Measurements from ENCODE around the gene ACVR1. TPM values are rescaled to one million over a fixed set of nuclear protein-coding genes. Genes with fewer than 3 reads are reported as not detected.

The ACVR1 gene
- total RNA-seq, 1 donor from 2014 or later, result 36.3 TPM

GRCh38 chr2:157876786-157877138, 632 bp upstream of the ACVR1 start:
- Mint-ChIP-seq H3K4me3 (ENCODE audit: unreplicated experiment) (peak overlapping the region; percentile 90), H3K36me3 (ENCODE audit: unreplicated experiment) (no peaks in the 10 kb centered on the region), H3K4me1 (ENCODE audit: low read depth, unreplicated experiment) (peaks cover 8% of the 10 kb centered on the region), H3K27ac (ENCODE audit: unreplicated experiment) (peak overlapping the region; percentile 62), H3K9me3 (ENCODE audit: unreplicated experiment) (peaks cover 4% of the 10 kb centered on the region), H3K27me3 (ENCODE audit: unreplicated experiment) (peaks cover 2% of the 10 kb centered on the region)
- no peak for TF ChIP-seq CTCF (IDR thresholded peaks at IDR 0.05; ENCODE audit: partially characterized antibody, unreplicated experiment)
- no peak for DNase-seq

DNA sequence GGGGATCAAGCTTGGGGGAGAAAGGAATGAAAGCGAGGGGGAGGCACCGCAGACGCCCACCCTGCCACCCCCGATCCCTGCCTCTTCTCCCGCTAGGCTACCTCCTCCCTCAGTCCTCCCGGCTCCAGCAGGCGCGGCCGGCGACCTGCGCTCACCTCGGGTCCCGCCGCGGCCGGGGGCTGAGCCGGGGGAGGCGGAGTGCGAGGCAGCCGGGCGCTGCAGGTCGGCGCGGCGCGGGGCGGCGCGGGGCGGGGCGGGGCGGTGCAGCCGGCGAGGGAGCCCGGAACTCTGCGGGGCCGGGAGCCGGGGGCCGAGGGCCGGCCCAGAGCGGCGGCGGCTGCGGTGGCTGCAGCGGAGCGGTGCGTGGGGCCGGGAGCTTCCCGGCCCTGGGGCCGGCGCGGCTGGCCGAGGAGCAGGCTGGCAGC, 477 bp downstream of the ACVR1 start:
- no peak for DNase-seq
- no peak for TF ChIP-seq CTCF (IDR thresholded peaks at IDR 0.05; ENCODE audit: partially characterized antibody, unreplicated experiment)
- Mint-ChIP-seq H3K9me3 (ENCODE audit: unreplicated experiment) (peaks cover 4% of the 10 kb centered on the region), H3K36me3 (ENCODE audit: unreplicated experiment) (no peaks in the 10 kb centered on the region), H3K27me3 (ENCODE audit: unreplicated experiment) (peaks cover 2% of the 10 kb centered on the region), H3K27ac (ENCODE audit: unreplicated experiment) (peak overlapping the region; percentile 87), H3K4me3 (ENCODE audit: unreplicated experiment) (peak overlapping the region; percentile 94), H3K4me1 (ENCODE audit: low read depth, unreplicated experiment) (peaks cover 8% of the 10 kb centered on the region)

- Mint-ChIP-seq H3K36me3 (ENCODE audit: unreplicated experiment) (no peaks in the 10 kb centered on the region), H3K27ac (ENCODE audit: unreplicated experiment) (peak overlapping the region; percentile 87), H3K4me3 (ENCODE audit: unreplicated experiment) (peak overlapping the region; percentile 94), H3K27me3 (ENCODE audit: unreplicated experiment) (peaks cover 2% of the 10 kb centered on the region), H3K9me3 (ENCODE audit: unreplicated experiment) (peaks cover 4% of the 10 kb centered on the region), H3K4me1 (ENCODE audit: low read depth, unreplicated experiment) (peaks cover 8% of the 10 kb centered on the region)
- DNase-seq, result peak; percentile 43
- no peak for TF ChIP-seq CTCF (IDR thresholded peaks at IDR 0.05; ENCODE audit: partially characterized antibody, unreplicated experiment)
Measured at GRCh38 chr2:157874997-157875640, 1.0 kb downstream of the ACVR1 start.

DNA sequence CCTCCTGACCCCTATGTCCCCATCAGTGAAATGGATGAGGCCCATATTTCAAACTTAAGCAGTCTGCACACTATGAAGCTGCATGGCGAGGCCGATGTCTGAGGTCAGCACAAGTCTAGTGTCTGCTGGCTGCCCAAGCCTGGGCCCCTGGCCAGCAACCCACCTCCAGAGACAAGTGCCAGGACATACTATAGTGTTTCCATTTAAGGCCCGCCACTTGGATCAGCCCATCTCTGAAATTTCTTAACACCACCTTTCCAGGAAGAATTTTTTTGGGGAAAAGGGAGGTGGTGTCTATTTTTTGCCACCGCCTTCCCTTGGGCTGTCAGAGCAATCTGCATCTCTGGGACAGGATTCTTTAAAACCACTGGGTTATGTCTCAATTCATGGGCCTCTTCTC, 1.8 kb downstream of the ACVR1 start:
- H3K27ac Mint-ChIP-seq (ENCODE audit: unreplicated experiment), result no peak overlapping the region

More for the DNA sequence above, 1.8 kb downstream of the ACVR1 start:
- Mint-ChIP-seq H3K4me1 (ENCODE audit: low read depth, unreplicated experiment) (peaks cover 8% of the 10 kb centered on the region), H3K9me3 (ENCODE audit: unreplicated experiment) (peaks cover 4% of the 10 kb centered on the region), H3K36me3 (ENCODE audit: unreplicated experiment) (no peaks in the 10 kb centered on the region), H3K27me3 (ENCODE audit: unreplicated experiment) (peaks cover 2% of the 10 kb centered on the region), H3K4me3 (ENCODE audit: unreplicated experiment) (peak overlapping the region; percentile 94)
- no peak for DNase-seq
- TF ChIP-seq CTCF (IDR thresholded peaks at IDR 0.05; ENCODE audit: partially characterized antibody, unreplicated experiment), result no peak

Measured in glutamatergic neuron (in vitro differentiated cells).